ENCODE results near the gene SHROOM3.
A peak's percentile ranks its signal among the peaks of the same experiment; 100 is the strongest.

Gene SHROOM3

GRCh38 chr4:76570141-76570973 is 135.3 kb downstream of the SHROOM3 start:
- no peak for DNase-seq

GRCh38 chr4:76571274-76571673 is 136.2 kb downstream of the SHROOM3 start:
- DNase-seq: no peak

- DNase-seq: no peak
These were observed 137.2 kb downstream of the SHROOM3 start for GRCh38 chr4:76572224-76572623.

- DNase-seq: no peak
These were observed 141.8 kb downstream of the SHROOM3 start for GRCh38 chr4:76576824-76577223.

GRCh38 chr4:76578002-76578560 is 143.1 kb downstream of the SHROOM3 start:
- DNase-seq: no peak

GRCh38 chr4:76579596-76580375 is 144.8 kb downstream of the SHROOM3 start:
- no peak for DNase-seq

- no peak for DNase-seq
These were observed 146.3 kb downstream of the SHROOM3 start for GRCh38 chr4:76581077-76581962.

GRCh38 chr4:76582074-76582816 is 147.2 kb downstream of the SHROOM3 start:
- no peak for DNase-seq

GRCh38 chr4:76582817-76583087 is 147.7 kb downstream of the SHROOM3 start:
- no peak for DNase-seq

GRCh38 chr4:76584241-76585152 is 149.5 kb downstream of the SHROOM3 start:
- DNase-seq: no peak

- DNase-seq: no peak
These were observed 150.2 kb downstream of the SHROOM3 start for GRCh38 chr4:76585272-76585671.

GRCh38 chr4:76585897-76586360 is 150.9 kb downstream of the SHROOM3 start:
- peak in 1 of 2 donors; percentile 3 for DNase-seq

GRCh38 chr4:76588274-76588673 is 153.2 kb downstream of the SHROOM3 start:
- DNase-seq: no peak

- no peak for DNase-seq
These were observed 154.4 kb downstream of the SHROOM3 start for GRCh38 chr4:76589402-76589801.

GRCh38 chr4:76589872-76590797 is 155.1 kb downstream of the SHROOM3 start:
- DNase-seq: no peak

GRCh38 chr4:76590798-76591281 is 155.8 kb downstream of the SHROOM3 start:
- DNase-seq: no peak

GRCh38 chr4:76591992-76592391 is 157.0 kb downstream of the SHROOM3 start:
- no peak for DNase-seq

- DNase-seq: no peak
These were observed 157.4 kb downstream of the SHROOM3 start for GRCh38 chr4:76592460-76592859.

GRCh38 chr4:76594173-76594572 is 159.1 kb downstream of the SHROOM3 start:
- DNase-seq: no peak

GRCh38 chr4:76595435-76595834 is 160.4 kb downstream of the SHROOM3 start:
- DNase-seq: no peak
